ENCODE results near the gene DTWD2.
"Not testable (repeated sequence)": the region's sequence is repeated elsewhere in the genome, so short reads cannot be mapped to it uniquely, and the experiment has no call there.

The DTWD2 gene

DNA sequence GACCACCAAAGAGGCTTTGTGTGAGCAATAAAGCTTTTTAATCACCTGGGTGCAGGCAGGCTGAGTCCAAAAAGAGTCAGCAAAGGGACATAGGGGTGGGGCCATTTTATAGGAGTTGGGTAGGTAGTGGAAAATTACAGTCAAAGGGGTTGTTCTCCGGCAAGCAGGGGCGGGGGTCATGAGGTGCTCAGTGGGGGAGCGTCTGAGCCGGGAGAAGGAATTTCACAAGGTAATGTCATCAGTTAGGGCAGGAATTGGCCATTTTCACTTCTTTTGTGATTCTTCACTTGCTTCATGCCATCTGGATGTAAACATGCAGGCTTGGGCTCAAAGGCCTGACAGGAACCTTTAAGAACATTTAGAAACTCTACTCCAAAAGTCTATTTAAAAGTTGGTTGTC lies 36.0 kb downstream of the DTWD2 start:
- DNase-seq (ENCODE audit: low read depth in 2 of 2): not testable (repeated sequence)

GRCh38 chr5:118950354-118950753 lies 38.0 kb downstream of the DTWD2 start:
- DNase-seq (ENCODE audit: low read depth in 2 of 2): not testable (repeated sequence)

DNA sequence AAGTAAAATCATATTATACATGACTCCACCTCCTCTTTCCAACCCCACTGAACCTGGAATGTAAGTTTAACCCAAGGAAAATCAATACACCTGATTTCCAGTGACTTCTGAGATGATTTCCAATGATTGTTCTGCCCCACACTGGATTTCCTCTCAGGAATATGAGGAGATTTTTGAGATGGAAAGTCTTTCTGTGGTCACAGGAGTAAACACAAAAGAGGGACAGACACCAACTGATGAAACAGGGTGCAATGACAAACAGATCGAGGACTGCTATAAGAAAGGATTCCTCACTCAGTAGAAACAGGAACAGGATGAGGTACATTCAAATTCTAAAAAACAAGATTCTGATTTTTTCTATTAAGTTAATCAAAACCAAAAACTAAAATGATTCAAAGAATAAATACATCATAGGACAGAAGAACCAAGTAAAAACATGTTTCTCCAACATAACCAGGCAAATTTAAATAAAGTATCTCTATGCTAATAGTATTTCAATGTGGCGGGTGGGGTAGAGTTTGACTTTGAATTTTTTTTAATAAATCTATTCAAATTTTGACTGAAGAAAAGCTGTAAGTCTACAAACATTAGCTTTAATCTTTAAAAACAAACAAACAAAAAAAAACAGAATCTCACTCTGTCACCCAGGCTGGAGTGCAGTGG lies 42.1 kb downstream of the DTWD2 start:
- DNase-seq (ENCODE audit: low read depth in 2 of 2): no peak

GRCh38 chr5:118937393-118938061 lies 50.8 kb downstream of the DTWD2 start:
- DNase-seq (ENCODE audit: low read depth in 2 of 2): no peak

DNA sequence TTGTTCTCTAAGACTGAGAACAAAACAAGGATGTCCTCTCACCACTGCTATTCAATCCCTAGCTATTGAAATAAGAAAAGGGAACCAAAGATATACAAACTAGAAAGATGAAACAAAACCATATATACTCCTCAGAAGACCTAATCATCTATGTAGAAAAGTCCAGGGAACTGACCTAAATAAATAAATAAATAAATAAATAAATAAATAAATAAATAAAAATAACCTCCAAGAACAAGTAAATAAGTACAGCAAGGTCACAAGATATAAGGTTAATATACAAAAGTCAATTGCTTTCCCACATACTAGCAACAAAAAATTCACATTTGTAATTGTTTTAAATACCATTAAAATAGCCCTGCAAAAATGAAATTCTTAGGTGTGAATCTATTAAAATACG lies 54.6 kb downstream of the DTWD2 start:
- DNase-seq (ENCODE audit: low read depth in 2 of 2): no peak

- DNase-seq (ENCODE audit: low read depth in 2 of 2): no peak
Measured at GRCh38 chr5:118931564-118931963, 56.8 kb downstream of the DTWD2 start.

- DNase-seq (ENCODE audit: low read depth in 2 of 2): no peak
Measured at GRCh38 chr5:118924006-118924389, 64.3 kb downstream of the DTWD2 start.

GRCh38 chr5:118923295-118924005 lies 64.9 kb downstream of the DTWD2 start:
- no peak for DNase-seq (ENCODE audit: low read depth in 2 of 2)

DNA sequence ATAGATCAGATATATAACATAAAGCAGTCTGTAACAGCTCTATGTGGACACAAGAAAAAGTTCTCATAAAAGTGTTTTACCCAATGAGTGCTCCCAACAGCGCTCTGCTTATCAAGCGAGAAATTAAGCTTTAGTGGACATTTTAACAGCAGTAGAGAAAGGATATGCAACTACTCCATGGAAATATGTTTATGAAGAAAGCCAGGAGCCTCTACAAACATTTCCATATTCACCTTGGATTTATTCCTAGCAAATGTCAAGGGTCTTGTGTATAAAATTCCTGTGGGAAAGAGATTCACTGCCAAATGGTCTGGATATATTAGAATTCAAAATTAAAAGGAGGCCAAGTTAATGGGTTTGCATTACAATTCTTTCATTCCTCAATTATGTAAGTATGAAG lies 66.5 kb downstream of the DTWD2 start:
- no peak for DNase-seq (ENCODE audit: low read depth in 2 of 2)

DNA sequence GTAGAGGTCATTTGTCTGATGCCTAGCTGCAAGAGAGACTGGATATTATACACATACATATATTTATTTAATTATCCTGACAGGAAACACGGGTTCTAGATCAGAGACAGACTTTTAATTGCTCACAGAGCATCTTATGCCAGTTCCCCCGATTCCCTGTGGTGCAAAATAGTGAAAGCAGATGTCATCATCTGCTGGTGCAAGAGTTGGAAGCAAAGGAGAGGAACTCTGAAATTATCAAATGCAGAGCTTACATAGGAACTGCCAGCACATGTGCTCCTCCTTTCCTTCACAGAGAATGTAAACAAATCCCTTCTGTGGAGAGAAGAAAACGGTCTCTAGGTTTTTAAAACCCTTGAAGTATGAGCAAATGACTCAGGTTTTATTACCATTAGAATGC lies 69.3 kb downstream of the DTWD2 start:
- DNase-seq (ENCODE audit: low read depth in 2 of 2): no peak

- no peak for DNase-seq (ENCODE audit: low read depth in 2 of 2)
Measured at GRCh38 chr5:118918232-118918631, 70.1 kb downstream of the DTWD2 start.

- DNase-seq (ENCODE audit: low read depth in 2 of 2): not testable (repeated sequence)
Measured at GRCh38 chr5:118907536-118907935, 80.8 kb downstream of the DTWD2 start.

GRCh38 chr5:118906947-118907346 lies 81.4 kb downstream of the DTWD2 start:
- no peak for DNase-seq (ENCODE audit: low read depth in 2 of 2)

- DNase-seq (ENCODE audit: low read depth in 2 of 2): no peak
Measured at GRCh38 chr5:118905196-118905595, 83.2 kb downstream of the DTWD2 start.

- DNase-seq (ENCODE audit: low read depth in 2 of 2): no peak
Measured at GRCh38 chr5:118902656-118903438, 85.5 kb downstream of the DTWD2 start.

DNA sequence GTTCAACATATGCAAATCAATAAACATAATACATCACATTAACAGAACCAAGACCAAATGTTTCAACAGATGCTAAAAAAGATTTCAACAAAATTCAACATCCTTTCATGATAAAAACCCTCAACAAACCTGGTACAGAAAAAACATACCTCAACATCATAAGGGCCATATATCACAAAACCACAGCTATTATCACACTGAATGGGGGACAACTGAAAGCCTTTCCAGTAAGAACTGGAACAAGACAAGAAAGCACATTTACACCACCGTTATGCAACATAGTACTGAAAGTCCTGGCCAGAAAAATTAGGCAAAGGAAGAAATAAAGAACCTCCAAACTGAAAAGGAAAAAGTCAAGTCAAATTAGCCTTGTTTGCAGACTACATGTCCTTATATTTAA lies 93.6 kb downstream of the DTWD2 start:
- DNase-seq (ENCODE audit: low read depth in 2 of 2): no peak

- no peak for DNase-seq (ENCODE audit: low read depth in 2 of 2)
Measured at GRCh38 chr5:118891252-118891651, 97.1 kb downstream of the DTWD2 start.

- DNase-seq (ENCODE audit: low read depth in 2 of 2): no peak
Measured at GRCh38 chr5:118889165-118889564, 99.2 kb downstream of the DTWD2 start.

GRCh38 chr5:118888556-118888955 lies 99.8 kb downstream of the DTWD2 start:
- no peak for DNase-seq (ENCODE audit: low read depth in 2 of 2)

DNA sequence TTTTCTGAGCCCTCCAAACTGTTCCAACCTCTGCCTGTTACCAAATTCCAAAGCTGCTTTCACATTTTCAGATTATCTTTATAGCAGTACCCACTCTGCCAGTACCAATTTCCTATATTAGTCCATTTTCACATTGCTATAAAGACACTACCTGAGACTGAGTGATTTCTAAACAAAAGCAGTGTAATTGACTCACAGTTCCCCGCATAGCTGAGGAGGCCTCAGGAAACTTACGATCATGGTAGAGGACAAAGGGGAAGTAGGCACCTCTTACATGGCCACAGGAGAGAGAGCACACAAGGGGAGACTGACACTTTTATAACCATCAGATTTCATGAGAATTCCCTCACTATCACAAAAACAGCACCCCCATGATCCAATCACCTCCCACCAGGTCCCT lies 105.0 kb downstream of the DTWD2 start:
- no peak for DNase-seq (ENCODE audit: low read depth in 2 of 2)

DNA sequence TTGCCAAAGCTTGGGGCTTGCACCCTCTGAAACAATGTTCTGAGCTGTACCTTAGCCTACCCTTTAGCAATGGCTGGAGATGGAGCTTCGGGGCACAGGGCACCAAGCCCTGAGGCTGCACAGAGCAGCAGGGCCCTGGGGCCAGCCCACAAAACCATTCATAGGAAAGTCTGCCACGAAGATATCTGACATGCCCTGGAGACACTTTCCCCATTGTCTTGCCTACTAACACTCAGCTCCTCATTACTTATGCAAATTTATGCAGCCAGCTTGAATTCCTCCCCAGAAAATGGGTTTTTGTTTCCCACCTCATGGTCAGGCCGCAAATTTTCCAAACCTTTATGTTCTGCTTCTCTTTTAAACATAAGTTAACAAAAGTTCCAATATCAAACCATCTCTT lies 105.7 kb downstream of the DTWD2 start:
- no peak for DNase-seq (ENCODE audit: low read depth in 2 of 2)

DNA sequence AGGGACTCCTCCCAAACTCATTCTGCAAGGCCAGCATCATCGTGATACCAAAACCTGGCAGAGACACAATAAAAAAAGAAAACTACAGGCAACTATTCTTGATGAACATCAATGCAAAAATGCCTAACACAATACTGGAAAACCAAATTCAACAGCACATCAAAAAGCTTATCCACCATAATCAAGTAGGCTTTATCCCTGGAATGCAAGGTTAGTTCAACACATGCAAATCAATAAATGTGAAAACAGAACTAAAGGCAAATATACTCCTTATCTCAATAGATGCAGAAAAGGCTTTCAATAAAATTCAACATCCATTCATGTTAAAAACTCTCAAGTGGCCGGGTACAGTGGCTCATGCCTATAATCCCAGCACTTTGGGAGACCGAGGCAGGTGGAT lies 111.5 kb downstream of the DTWD2 start:
- DNase-seq (ENCODE audit: low read depth in 2 of 2): not testable (repeated sequence)
